Measurements from ENCODE around the gene CAMK2D.

- TF ChIP-seq CTCF (conservative IDR thresholded peaks at IDR 0.05) = no peak
- TF ChIP-seq ZFX (IDR thresholded peaks at IDR 0.05) = no peak
Measured at GRCh38 chr4:113674733-113675132, 86.8 kb downstream of the CAMK2D start.

Measured in C4-2B (cell line).